A673 (cell line): Measurements from ENCODE around the gene IL1RAPL2. TPM values are rescaled to one million over a fixed set of nuclear protein-coding genes. Genes with fewer than 3 reads are reported as not detected.

ENCODE experiments used
- Bru-seq: library from RNA; stranded (reverse); fragments of 400-500 nt; gene quantifications from one replicate; lab custom pipeline; 2021; lab: Mats Ljungman, UMichigan
- BruChase-seq, 2 experiments: library from RNA; stranded (reverse); fragments of 400-500 nt; gene quantifications; one replicate each; lab custom pipeline; 2021; lab: Mats Ljungman, UMichigan
- BruUV-seq: library from RNA; stranded (reverse); fragments of 400-500 nt; replicated peaks from 2 replicates; lab custom pipeline; 2021; lab: Mats Ljungman, UMichigan
- CTCF ChIA-PET: fragments of 300-600 bp; sonication (Branson Sonifier 250); formaldehyde crosslinking; loops from one replicate; lab custom pipeline; 2022; ENCODE audit warnings: antibody characterized with exemption; lab: Charles Lee
- POLR2A ChIA-PET: fragments of 300-600 bp; sonication (Branson Sonifier 250); formaldehyde crosslinking; loops from one replicate; lab custom pipeline; 2022; ENCODE audit warnings: antibody characterized with exemption; ENCODE audit not compliant: low non-redundant PET; lab: Charles Lee
- DNase-seq: peaks from one replicate; pipeline ENCODE4 v3.0.0-alpha.2; 2015; ENCODE audit warnings: low spot score
- H3K27ac ChIP-seq: fragments of 200-600 bp; sonication (generic); 2 replicates; pipeline ENCODE4 v1.5.1; 2016; ENCODE audit warnings: mixed run types, low read depth, mild to moderate bottlenecking, mixed read lengths, antibody characterized with exemption, low read length; ENCODE audit not compliant: poor library complexity, severe bottlenecking
- H3K27me3 ChIP-seq: fragments of 200-600 bp; sonication (generic); replicated peaks from 2 replicates; pipeline ENCODE4 v1.6.1; 2017; ENCODE audit warnings: mixed run types, low read depth, mild to moderate bottlenecking, mixed read lengths, antibody characterized with exemption, low read length; ENCODE audit not compliant: insufficient read depth, poor library complexity
- H3K36me3 ChIP-seq: fragments of 200-600 bp; sonication (generic); 2 replicates; pipeline ENCODE4 v1.6.1; 2016; ENCODE audit warnings: mixed run types, mild to moderate bottlenecking, mixed read lengths, antibody characterized with exemption, low read length; ENCODE audit not compliant: insufficient read depth, poor library complexity, severe bottlenecking
- H3K4me1 ChIP-seq: fragments of 200-600 bp; sonication (generic); 2 replicates; pipeline ENCODE4 v1.6.1; 2017; ENCODE audit warnings: mixed run types, mild to moderate bottlenecking, mixed read lengths, antibody characterized with exemption, low read length; ENCODE audit not compliant: insufficient read depth, poor library complexity, severe bottlenecking
- H3K4me3 ChIP-seq: fragments of 200-600 bp; sonication (generic); 2 replicates; pipeline ENCODE4 v1.5.1; 2016; ENCODE audit warnings: low read depth, mixed run types, mild to moderate bottlenecking, mixed read lengths, low read length; ENCODE audit not compliant: poor library complexity, severe bottlenecking
- H3K9me3 ChIP-seq: fragments of 200-600 bp; sonication (generic); 2 replicates; pipeline ENCODE4 v1.6.1; 2016; ENCODE audit warnings: mixed run types, low read depth, mild to moderate bottlenecking, mixed read lengths, antibody characterized with exemption, low read length; ENCODE audit not compliant: poor library complexity, severe bottlenecking
- CTCF ChIP-seq: fragments of 300-800, 200-600 bp; sonication (generic); conservative IDR thresholded peaks from 2 replicates; pipeline ENCODE4 v1.5.1; 2017; ENCODE audit warnings: low read depth, mild to moderate bottlenecking, antibody characterized with exemption, low read length, moderate library complexity, mixed read lengths
- EZH2 ChIP-seq: fragments of 200-600 bp; sonication (generic); IDR thresholded peaks from 2 replicates; pipeline ENCODE4 v1.6.1; 2017; ENCODE audit warnings: borderline replicate concordance, low read depth, mild to moderate bottlenecking, mixed read lengths, antibody characterized with exemption, low read length; ENCODE audit not compliant: poor library complexity, severe bottlenecking
- intact Hi-C: fragments of 100-400 bp; cut with micrococcal nuclease; formaldehyde crosslinking; loops from one replicate; pipeline ENCODE4 v1.10.0; 2022; ENCODE audit not compliant: unreplicated experiment
- long read RNA-seq: library from polyadenylated mRNA; stranded (forward); transcript quantifications from one replicate; pipeline ENCODE4 v2.0.0, GENCODE V29; 2022
- total RNA-seq: library from RNA; stranded (reverse); gene quantifications from 2 replicates; pipeline ENCODE4 v1.2.3, GENCODE V29; 2021

Gene IL1RAPL2
- total RNA-seq (not detected in 2 replicates), Bru-seq, nascent RNA (percentile 1 among the genes with signal in this experiment), BruChase-seq, experiment 1, labeled RNA remaining after a 2-hour chase (percentile 0 among the genes with signal in this experiment), BruChase-seq, experiment 2, labeled RNA remaining after a 6-hour chase (percentile 0 among the genes with signal in this experiment)
- long read RNA-seq, result 0 reads

GRCh38 chrX:104565791-104566680 lies at the start of gene IL1RAPL2:
Gene IL1RAPL2 (plus strand): TSS chrX:104566199.
- CTCF ChIA-PET, result no interaction called here
- BruUV-seq, result no TSS peak
- H3K27ac ChIP-seq, result no peak within 1 kb of the TSS
- H3K4me1 ChIP-seq, result no peaks in the 10 kb centered on the region
- DNase-seq, result peak; percentile 14
- TF ChIP-seq EZH2 (no peak), CTCF (peak; percentile 61)
- no peaks in the 10 kb centered on the region for H3K9me3 ChIP-seq
- peaks cover 58% of the 10 kb centered on the region for H3K27me3 ChIP-seq
- H3K4me3 ChIP-seq, result no peak within 1 kb of the TSS
- H3K36me3 ChIP-seq, result no peaks in the 10 kb centered on the region
- intact Hi-C loops, result loop anchor here (5.0 kb wide), 1 partner anchor 356 kb away; no protein-coding TSS in a partner anchor
- POLR2A ChIA-PET, result no interaction called here

GRCh38 chrX:104522386-104522785 lies 43.6 kb upstream of the IL1RAPL2 start:
- Histone ChIP-seq H3K27me3 (no peaks in the 10 kb centered on the region), H3K27ac (no peak overlapping the region), H3K9me3 (no peaks in the 10 kb centered on the region), H3K4me3 (no peak overlapping the region), H3K4me1 (no peaks in the 10 kb centered on the region), H3K36me3 (no peaks in the 10 kb centered on the region)
- no peak for DNase-seq
- no peak for TF ChIP-seq EZH2
- POLR2A ChIA-PET, result no interaction called here
- no TSS peak for BruUV-seq
- CTCF ChIA-PET, result no interaction called here
- intact Hi-C loops, result no loop called here

GRCh38 chrX:104523858-104524257 lies 42.1 kb upstream of the IL1RAPL2 start:
- intact Hi-C loops, result no loop called here
- H3K4me1 ChIP-seq, result no peaks in the 10 kb centered on the region
- DNase-seq, result no peak
- BruUV-seq, result no TSS peak
- H3K4me3 ChIP-seq, result no peak overlapping the region
- CTCF ChIA-PET, result no interaction called here
- no peaks in the 10 kb centered on the region for H3K36me3 ChIP-seq
- no peak overlapping the region for H3K27ac ChIP-seq
- TF ChIP-seq EZH2, result no peak
- no peak for TF ChIP-seq CTCF
- POLR2A ChIA-PET, result no interaction called here
- H3K27me3 ChIP-seq, result no peaks in the 10 kb centered on the region
- no peaks in the 10 kb centered on the region for H3K9me3 ChIP-seq
